Loucy (cell line): ENCODE data around the gene SPRYD7.

Experiments
- H2AFZ ChIP-seq: fragments of 200-600 bp; sonication (generic); 2 replicates; pipeline ENCODE4 v1.6.0; 2016; ENCODE audit warnings: antibody characterized with exemption, mild to moderate bottlenecking, low read length, moderate library complexity
- H3F3A ChIP-seq: fragments of 200-600 bp; 2 replicates; pipeline ENCODE4 v1.6.0; 2016; ENCODE audit warnings: antibody characterized with exemption, low read depth, mild to moderate bottlenecking
- H3K27me3 ChIP-seq: fragments of 200-600 bp; sonication (generic); 2 replicates; pipeline ENCODE4 v1.6.1; 2014; ENCODE audit warnings: low read length, mild to moderate bottlenecking; ENCODE audit not compliant: insufficient read depth, poor library complexity, severe bottlenecking
- H3K36me3 ChIP-seq: fragments of 200-600 bp; sonication (generic); 2 replicates; pipeline ENCODE4 v1.6.1; 2016; ENCODE audit warnings: low read length; ENCODE audit not compliant: insufficient read depth
- H3K4me1 ChIP-seq: fragments of 200-600 bp; sonication (generic); 2 replicates; pipeline ENCODE4 v1.5.1; 2014; ENCODE audit warnings: low read length, mild to moderate bottlenecking; ENCODE audit not compliant: insufficient read depth, poor library complexity, severe bottlenecking
- H3K4me2 ChIP-seq: fragments of 200-600 bp; sonication (generic); 2 replicates; pipeline ENCODE4 v1.6.0; 2014; ENCODE audit warnings: antibody characterized with exemption, low read length, low read depth, mild to moderate bottlenecking; ENCODE audit not compliant: poor library complexity, severe bottlenecking
- H3K4me3 ChIP-seq: fragments of 200-600 bp; sonication (generic); 2 replicates; pipeline ENCODE4 v1.5.1; 2014; ENCODE audit warnings: low read length, mild to moderate bottlenecking, mixed read lengths; ENCODE audit not compliant: poor library complexity, severe bottlenecking
- H3K79me2 ChIP-seq: fragments of 200-600 bp; sonication (generic); 2 replicates; pipeline ENCODE4 v1.6.1; 2014; ENCODE audit warnings: low read length; ENCODE audit not compliant: insufficient read depth
- H3K9ac ChIP-seq: fragments of 200-600 bp; sonication (generic); 2 replicates; pipeline ENCODE4 v1.6.0; 2014; ENCODE audit warnings: mild to moderate bottlenecking, low read depth, low read length, moderate library complexity; ENCODE audit not compliant: poor library complexity, severe bottlenecking
- H3K9me2 ChIP-seq: fragments of 200-600 bp; sonication (generic); replicated peaks from 2 replicates; pipeline ENCODE4 v1.6.1; 2016; ENCODE audit warnings: low read depth, low read length, mixed read lengths
- H3K9me3 ChIP-seq: fragments of 200-600 bp; sonication (generic); 2 replicates; pipeline ENCODE4 v1.6.1; 2014; ENCODE audit warnings: mild to moderate bottlenecking, antibody characterized with exemption, low read length, low read depth; ENCODE audit not compliant: insufficient read depth
- H4K20me1 ChIP-seq: fragments of 200-600 bp; sonication (generic); 2 replicates; pipeline ENCODE4 v1.6.0; 2014; ENCODE audit warnings: antibody characterized with exemption, low read length, mild to moderate bottlenecking; ENCODE audit not compliant: insufficient read depth, poor library complexity, severe bottlenecking
- EZH2phosphoT487 ChIP-seq: fragments of 200-600 bp; IDR thresholded peaks from 2 replicates; pipeline ENCODE4 v1.6.1; 2018; ENCODE audit warnings: antibody characterized with exemption, mild to moderate bottlenecking, moderate library complexity, borderline replicate concordance
- TF ChIP-seq, protein P1 (sequence below): fragments of 200-600 bp; sonication (generic); conservative IDR thresholded peaks from 2 replicates; pipeline ENCODE4 v1.5.1; 2014; ENCODE audit warnings: mild to moderate bottlenecking, antibody characterized with exemption, low read length

The SPRYD7 gene, protein sequence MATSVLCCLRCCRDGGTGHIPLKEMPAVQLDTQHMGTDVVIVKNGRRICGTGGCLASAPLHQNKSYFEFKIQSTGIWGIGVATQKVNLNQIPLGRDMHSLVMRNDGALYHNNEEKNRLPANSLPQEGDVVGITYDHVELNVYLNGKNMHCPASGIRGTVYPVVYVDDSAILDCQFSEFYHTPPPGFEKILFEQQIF

DNA sequence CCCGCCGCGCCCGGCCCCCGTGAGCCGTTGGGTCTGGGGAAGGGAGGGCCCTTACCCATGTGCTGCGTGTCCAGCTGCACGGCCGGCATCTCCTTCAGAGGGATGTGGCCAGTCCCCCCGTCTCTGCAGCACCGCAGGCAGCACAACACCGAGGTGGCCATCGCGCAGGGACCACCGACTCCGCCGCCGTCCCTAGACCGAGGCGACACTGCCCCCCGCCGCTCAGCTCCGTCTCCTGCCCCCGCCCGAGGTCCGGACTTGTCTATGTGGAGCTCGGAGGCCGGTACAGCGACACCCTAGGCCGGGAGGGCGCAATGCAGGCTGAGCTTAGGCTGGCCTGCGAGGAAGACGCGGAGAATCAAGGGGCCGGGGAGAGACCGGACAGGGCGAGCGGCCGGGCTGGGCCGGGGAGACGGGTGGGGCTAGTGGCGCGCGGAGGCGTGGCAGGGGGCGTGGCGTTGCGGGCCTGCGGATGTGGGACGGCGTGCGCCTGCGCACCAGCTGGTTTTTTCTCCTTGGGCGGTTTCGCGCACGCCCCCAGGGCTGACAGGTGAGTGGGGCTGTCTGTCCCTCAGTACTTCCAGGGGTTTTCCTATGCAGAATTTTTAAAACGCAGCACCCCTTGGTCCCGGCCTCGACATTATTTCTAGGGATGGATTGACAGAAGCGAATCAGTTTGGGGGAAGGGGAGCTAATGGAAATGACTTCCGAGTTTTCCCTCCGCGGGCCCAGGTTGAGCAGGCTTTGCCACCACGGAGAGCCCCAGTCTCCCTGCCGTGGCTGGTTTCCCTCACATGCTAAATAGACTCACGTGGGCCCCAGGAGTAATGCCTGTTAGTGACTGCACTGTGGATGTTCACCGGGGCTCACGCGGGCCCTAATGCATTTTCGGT lies at the start of gene SPRYD7:
SPRYD7 (minus strand) TSS at position 266 of the 893 bp plus-strand sequence; CDS start at position 161, 105 bp downstream.
- no peaks in the 10 kb centered on the region for H3K27me3 ChIP-seq
- peak within 1 kb of the TSS; percentile 76 for H3K9ac ChIP-seq
- no peaks in the 10 kb centered on the region for H3K36me3 ChIP-seq
- peaks cover 19% of the 10 kb centered on the region; the same call in 1 of the 2 replicates for H3K79me2 ChIP-seq
- H3K4me3 ChIP-seq: peak within 1 kb of the TSS; percentile 92
- no peaks in the 10 kb centered on the region for H3K9me2 ChIP-seq
- no peaks in the 10 kb centered on the region for H4K20me1 ChIP-seq
- TF ChIP-seq, protein P1, sequence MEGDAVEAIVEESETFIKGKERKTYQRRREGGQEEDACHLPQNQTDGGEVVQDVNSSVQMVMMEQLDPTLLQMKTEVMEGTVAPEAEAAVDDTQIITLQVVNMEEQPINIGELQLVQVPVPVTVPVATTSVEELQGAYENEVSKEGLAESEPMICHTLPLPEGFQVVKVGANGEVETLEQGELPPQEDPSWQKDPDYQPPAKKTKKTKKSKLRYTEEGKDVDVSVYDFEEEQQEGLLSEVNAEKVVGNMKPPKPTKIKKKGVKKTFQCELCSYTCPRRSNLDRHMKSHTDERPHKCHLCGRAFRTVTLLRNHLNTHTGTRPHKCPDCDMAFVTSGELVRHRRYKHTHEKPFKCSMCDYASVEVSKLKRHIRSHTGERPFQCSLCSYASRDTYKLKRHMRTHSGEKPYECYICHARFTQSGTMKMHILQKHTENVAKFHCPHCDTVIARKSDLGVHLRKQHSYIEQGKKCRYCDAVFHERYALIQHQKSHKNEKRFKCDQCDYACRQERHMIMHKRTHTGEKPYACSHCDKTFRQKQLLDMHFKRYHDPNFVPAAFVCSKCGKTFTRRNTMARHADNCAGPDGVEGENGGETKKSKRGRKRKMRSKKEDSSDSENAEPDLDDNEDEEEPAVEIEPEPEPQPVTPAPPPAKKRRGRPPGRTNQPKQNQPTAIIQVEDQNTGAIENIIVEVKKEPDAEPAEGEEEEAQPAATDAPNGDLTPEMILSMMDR: peak; percentile 82
- TF ChIP-seq EZH2phosphoT487: no peak
- peaks cover 19% of the 10 kb centered on the region for H3K4me1 ChIP-seq
- H3K9me3 ChIP-seq: no peaks in the 10 kb centered on the region
- peak within 1 kb of the TSS; percentile 83 for H3K4me2 ChIP-seq
- no peaks in the 10 kb centered on the region for H3F3A ChIP-seq
- H2AFZ ChIP-seq: peak within 1 kb of the TSS; percentile 95

DNA sequence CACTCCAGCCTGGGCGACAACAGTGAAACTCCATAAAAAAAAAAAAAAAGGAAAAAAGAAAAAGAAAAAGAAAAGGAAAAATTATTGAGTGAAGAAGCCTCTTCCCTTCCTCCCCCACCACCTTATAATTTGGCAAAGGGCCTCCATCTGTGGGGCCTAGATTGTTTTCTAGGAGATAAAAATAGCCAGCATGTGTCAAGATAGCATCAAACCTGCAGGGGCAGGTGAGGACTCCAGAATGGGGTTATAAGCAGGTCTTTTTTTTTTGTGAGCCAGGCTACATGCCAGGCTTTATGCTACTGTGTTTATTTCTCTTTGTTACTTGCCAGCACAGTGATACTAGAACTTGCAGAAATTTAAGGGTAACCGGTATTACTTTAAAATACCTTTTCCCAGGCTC lies 49.0 kb upstream of the SPRYD7 start:
- H4K20me1 ChIP-seq: no peaks in the 10 kb centered on the region
- H3K27me3 ChIP-seq: no peaks in the 10 kb centered on the region
- no peaks in the 10 kb centered on the region for H3K9me2 ChIP-seq
- peaks cover 5% of the 10 kb centered on the region for H3K4me1 ChIP-seq
- no peak overlapping the region for H3K4me3 ChIP-seq
- TF ChIP-seq, protein P1: no peak
- no peak for TF ChIP-seq EZH2phosphoT487
- H3F3A ChIP-seq: no peaks in the 10 kb centered on the region
- H3K79me2 ChIP-seq: no peaks in the 10 kb centered on the region
- no peak overlapping the region for H3K4me2 ChIP-seq
- H3K36me3 ChIP-seq: no peaks in the 10 kb centered on the region
- no peak overlapping the region for H2AFZ ChIP-seq
- H3K9me3 ChIP-seq: no peaks in the 10 kb centered on the region
- H3K9ac ChIP-seq: no peak overlapping the region

DNA sequence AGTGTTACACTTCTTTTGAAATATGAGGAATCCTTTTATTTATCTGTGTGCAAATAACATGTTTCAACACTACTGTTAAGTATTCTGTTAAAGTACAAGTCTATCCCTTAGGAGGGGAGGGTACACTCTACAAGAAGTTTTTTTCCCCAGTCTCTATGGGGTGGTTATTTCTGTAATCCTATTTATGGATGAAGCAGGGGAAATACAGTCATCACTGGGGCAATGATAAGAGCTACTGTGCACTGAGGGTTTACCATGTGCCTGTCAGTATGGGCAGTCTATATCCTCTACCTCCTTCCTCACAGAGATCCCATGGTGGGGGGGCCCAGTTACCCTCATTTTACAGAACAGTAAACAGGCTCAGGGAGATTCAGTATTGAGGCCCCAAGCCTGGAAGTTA lies 44.1 kb upstream of the SPRYD7 start:
- peaks cover 9% of the 10 kb centered on the region for H3K4me1 ChIP-seq

More for the DNA sequence above, 44.1 kb upstream of the SPRYD7 start:
- TF ChIP-seq EZH2phosphoT487: no peak
- TF ChIP-seq, protein P1: no peak
- Histone ChIP-seq H3K4me2 (no peak overlapping the region), H3K79me2 (no peaks in the 10 kb centered on the region), H3K9me2 (no peaks in the 10 kb centered on the region), H2AFZ (0 out of 2 replicates have a peak overlapping the region, but pooled peaks have one; percentile 40), H3F3A (no peaks in the 10 kb centered on the region), H3K36me3 (no peaks in the 10 kb centered on the region), H3K9ac (no peak overlapping the region), H4K20me1 (no peaks in the 10 kb centered on the region), H3K4me3 (no peak overlapping the region), H3K9me3 (no peaks in the 10 kb centered on the region), H3K27me3 (no peaks in the 10 kb centered on the region)
